KBM-7 (cell line): ENCODE results near the gene SPEF1.

ENCODE experiments used
- DNase-seq: peaks from one replicate; pipeline ENCODE4 v3.0.0-alpha.2; 2015
- in situ Hi-C: fragments of 300-500 bp; cut with MboI; formaldehyde crosslinking; loops from 2 replicates; pipeline ENCODE4 v1.14.3; 2020; ENCODE audit warnings: low sequenced_read_pairs, low pct_unique_long_range_greater_than_20kb, mixed read lengths

Gene SPEF1

DNA sequence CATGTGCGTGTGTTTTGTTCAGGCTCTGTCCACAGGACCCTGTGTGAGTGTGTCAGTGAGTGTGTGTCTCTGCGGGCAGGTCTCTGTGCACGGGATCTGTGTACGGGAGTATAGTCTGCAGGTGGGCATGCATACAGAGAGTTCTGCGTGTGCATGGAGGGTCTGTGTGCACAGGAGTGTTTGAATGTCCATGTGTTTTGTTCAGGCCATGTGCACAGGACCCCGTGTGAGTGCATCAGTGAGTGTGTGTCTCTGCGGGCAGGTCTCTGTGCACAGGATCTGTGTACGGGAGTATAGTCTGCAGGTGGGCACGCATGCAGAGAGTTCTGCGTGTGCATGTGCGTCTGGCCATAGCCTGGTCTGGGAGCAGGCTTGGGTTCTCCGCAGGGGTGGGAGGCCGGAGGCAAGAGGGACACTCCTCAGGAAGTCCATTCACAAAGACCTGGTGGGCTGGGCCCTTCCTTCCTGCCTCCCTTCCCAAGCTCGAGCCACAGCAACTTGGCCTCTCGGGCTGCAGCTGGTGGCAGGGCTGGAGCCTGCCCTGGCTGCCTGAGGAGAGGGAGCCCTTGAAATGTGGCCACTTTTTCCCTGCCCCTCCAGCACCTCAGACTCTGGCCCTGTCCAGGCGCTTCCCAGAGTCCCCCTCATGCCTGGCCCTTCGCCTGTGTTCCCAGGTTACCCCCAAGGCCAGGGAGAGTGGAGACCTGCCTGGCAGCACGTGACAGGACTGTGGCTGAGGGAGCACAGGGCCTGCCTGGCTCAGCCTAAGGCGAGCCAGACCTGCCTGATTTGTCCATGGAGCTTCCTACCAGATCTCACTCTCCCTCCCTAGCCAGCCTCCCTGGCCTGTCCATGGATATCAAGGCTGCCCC is 42.0 kb downstream of the SPEF1 start:
- no peak for DNase-seq
- in situ Hi-C loops: no loop called here

- DNase-seq: no peak
- in situ Hi-C loops: no loop called here
Observed at GRCh38 chr20:3738111-3739053, 42.9 kb downstream of the SPEF1 start.

DNA sequence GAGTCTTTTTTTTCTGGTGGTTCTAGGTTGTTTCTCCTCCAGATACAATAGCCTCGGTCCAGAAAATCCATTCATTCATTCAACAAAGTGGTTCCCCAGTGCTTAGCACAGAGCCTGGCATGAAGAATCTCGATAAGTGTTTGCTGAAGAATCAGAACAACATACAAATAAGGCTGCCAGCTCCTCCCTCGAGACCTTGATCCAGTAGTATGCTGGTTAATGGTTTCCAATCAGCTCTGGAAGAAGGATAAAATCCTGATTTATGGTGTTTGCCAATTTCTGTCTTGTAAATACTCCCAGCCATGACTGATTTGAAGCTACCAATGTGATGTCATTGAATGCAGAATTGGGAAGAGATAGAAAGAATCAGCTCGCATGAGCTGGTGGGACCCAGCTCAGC is 45.5 kb downstream of the SPEF1 start:
- in situ Hi-C loops: no loop called here

GRCh38 chr20:3734111-3734843 is 47.0 kb downstream of the SPEF1 start:
- no peak for DNase-seq
- in situ Hi-C loops: no loop called here

More for the DNA sequence above, 45.5 kb downstream of the SPEF1 start:
- no peak for DNase-seq

DNA sequence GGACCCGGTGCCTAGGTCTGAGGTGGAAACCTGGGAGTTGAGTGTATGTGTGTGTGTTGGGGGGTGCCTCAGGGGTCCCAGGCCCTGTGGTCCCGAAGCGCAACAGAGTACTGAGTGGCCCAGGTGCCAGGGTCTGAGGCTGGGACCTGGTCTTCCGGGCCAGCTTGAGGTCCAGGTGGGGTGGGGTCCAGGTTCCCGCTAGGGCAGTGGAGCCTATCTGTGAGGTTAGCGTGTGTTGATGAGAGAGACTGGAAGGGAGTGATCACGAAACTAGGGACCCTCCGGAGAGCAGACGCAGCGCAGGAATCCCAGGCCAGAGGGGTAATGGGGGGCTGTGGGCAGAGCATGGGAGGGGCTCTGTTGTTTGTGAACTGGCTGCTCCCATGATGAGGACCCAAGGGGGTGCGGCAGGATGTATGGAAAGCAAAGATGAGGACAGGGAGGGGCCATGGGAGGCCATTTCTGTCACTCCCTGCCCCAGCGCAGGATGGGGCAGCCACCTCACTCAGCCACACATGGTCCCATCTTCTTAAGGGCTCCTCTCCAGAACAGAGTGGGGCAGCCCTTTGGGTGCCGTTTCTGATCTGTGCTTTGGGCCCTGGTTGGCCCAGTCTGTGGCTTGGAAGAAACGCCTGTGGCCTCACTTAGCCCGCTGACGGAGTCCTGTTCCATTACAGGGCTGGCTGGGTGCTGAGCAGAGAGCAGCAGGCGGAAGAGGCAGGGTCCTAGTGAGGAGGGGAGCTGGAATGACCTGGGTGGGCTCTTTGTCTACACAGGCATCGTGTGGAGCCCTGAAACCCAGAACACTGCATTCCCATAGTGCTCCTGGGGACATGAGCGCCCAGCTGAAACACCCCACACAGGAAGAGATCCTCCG is 47.9 kb downstream of the SPEF1 start:
- in situ Hi-C loops: no loop called here
- DNase-seq: no peak

DNA sequence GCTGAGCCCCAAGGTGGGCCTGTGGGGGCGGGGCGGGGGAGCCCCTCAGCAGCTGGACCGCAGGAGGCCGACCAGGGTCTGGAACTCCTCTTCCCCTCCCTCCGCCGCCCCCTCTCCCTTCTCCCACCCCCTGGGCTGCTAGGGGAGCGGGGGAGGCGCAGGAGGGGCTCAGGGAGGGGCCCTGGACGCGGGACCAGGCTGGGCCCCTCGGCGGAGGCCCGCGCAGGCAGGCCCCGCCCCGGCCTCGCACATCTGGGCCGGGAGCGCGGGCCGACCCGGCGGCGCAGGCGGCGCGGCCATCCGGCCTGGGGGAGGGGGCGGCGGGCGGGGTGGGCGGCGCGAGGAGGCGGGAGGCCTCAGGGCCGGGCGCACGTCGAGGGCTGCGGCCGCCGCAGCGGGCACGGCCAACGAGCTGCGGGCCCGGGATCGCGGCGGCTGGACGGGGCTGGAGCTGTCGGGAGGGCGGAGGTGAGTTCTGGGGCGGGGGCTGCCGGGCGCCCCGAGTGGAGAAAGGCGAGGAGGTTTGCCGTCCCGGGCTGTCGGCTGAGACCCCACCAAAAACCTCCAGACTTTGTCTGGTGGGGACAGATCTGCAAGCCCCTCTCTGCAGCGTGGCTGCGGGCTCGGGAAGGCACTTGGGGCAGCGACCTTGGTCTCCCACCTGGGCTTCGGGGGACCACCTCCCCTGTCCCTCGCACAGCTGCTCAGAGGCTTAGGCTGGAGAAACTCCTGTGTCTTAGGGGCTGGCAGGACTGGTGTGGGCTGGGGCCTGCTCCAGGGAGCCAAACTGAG is 48.7 kb downstream of the SPEF1 start, which contains the start of gene HSPA12B:
HSPA12B (plus strand) TSS at position 359 of the 792 bp plus-strand sequence. CDS start 5,990 bp downstream, outside the sequence.
- in situ Hi-C loops: no loop called here
- no peak for DNase-seq

DNA sequence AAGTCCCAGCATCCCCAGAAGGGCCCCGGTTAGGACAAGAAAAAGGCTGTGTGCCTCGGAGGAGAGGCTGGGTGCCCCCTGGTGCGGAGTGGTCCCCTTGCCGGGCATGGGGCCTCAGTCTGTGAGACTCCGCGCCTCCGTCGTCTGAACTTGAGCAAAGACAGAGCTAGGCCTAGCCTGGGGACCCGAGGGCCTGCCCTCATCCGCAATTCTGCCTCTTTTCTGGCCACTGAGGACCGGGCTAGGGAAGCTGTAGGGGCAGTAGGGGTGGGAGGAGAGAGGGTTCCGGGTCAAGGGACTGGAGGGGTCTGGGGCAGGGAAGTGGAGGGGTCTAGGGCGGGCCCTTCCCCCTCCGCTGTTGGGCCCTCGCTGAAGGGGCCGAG is 49.3 kb downstream of the SPEF1 start:
- in situ Hi-C loops: no loop called here
- DNase-seq: no peak

GRCh38 chr20:3730803-3731672 is 50.2 kb downstream of the SPEF1 start:
- in situ Hi-C loops: no loop called here
- no peak for DNase-seq

DNA sequence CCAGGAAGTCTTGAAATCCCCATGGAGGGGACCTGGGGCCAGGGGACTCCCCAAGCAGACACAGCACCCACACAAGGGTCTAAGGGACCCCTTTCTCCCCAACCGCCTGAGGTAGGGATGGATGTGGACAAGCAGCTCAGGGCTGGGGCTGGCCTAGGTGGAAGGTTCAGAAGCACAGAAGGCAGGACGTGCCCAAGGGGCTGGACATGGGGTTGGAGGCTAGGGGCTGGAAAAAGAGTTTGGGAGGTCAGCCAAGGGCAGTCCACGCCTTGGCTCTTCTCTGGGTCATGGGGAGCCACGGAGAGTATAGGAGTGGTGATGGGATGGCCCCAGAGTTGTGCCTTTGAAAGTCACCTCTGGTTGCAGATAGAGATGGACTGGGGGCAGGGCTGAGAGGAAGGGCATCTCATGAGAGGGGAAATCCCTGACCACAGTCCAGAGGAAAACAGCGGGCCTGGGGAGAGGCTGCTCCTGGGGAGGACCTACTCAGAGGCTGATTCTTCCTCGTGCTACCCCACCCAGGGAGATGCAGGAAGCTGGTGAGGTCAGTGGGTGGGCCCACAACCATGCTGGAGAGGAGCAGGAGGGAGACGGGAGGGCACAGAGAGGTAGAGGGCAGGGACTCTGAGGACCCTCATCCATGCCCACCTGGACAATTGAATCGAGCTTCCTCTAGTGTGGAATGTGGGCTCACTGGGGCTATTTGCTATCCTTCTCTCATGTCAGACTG is 51.3 kb downstream of the SPEF1 start:
- no peak for DNase-seq
- in situ Hi-C loops: no loop called here

GRCh38 chr20:3729378-3729777 is 51.9 kb downstream of the SPEF1 start:
- in situ Hi-C loops: no loop called here
- no peak for DNase-seq

GRCh38 chr20:3728876-3729275 is 52.4 kb downstream of the SPEF1 start:
- in situ Hi-C loops: no loop called here
- DNase-seq: no peak

- DNase-seq: no peak
- in situ Hi-C loops: no loop called here
Observed at GRCh38 chr20:3728354-3728753, 52.9 kb downstream of the SPEF1 start.
